Skeletal muscle cell (primary cell): Measurements from ENCODE around the gene GBP3.
"Not testable (repeated sequence)": the region's sequence is repeated elsewhere in the genome, so short reads cannot be mapped to it uniquely, and the experiment has no call there.

Experiments used
- DNase-seq: peaks from one replicate; pipeline ENCODE4 v3.0.0-alpha.2; 2010; ENCODE audit warnings: low read depth
- H3K4me3 ChIP-seq: 2 replicates; pipeline ENCODE4 v1.5.1; 2011; ENCODE audit warnings: low read depth, mild to moderate bottlenecking, control low read depth, low read length, moderate library complexity

Gene GBP3

DNA sequence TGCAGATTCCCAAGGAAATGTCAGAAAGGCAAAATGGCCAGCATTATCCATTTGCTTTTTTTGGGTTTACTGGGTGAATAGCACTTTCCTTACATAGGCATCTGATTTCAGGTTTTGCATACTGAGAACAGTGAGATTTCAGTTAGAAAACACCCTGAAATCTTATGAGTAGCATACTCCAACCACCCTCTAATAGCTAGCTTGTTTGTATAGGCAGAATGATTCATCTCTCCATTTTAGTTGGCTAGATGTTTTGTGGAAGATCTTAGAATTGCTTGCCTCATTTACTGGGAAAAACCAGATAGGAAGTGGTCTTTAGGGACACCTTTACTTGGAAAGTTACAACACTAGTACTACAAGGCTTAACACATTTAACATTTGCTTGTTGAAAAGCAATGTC is 40.6 kb downstream of the GBP3 start:
- H3K4me3 ChIP-seq: no peak overlapping the region
- no peak for DNase-seq

DNA sequence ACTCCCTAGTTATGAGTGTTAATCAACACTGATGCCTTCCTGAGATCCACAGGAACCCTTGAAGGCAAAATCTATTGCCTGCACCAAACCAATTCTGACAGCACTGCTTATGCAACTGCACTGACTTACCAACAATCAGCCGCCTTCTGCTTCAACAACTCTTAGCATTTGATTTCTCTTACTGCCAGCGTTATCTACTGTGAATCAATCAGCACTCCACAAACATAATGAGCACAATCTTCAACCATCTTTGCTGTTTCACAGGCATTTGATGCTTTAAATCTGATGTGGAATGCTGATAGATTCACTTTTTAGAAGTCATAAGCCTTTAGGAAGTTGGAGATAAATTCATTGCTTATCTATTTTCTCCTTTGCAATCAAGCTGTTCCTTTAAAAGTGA is 41.2 kb downstream of the GBP3 start:
- DNase-seq, H3K4me3 ChIP-seq: not testable (repeated sequence)

GRCh38 chr1:88980870-88981269 is 41.8 kb downstream of the GBP3 start:
- no peak overlapping the region for H3K4me3 ChIP-seq

GRCh38 chr1:88979749-88980116 is 42.9 kb downstream of the GBP3 start:
- no peak overlapping the region for H3K4me3 ChIP-seq
- no peak for DNase-seq

More at GRCh38 chr1:88980870-88981269, 41.8 kb downstream of the GBP3 start:
- no peak for DNase-seq

GRCh38 chr1:88979054-88979748 is 43.5 kb downstream of the GBP3 start:
- DNase-seq: no peak
- H3K4me3 ChIP-seq: no peak overlapping the region

DNA sequence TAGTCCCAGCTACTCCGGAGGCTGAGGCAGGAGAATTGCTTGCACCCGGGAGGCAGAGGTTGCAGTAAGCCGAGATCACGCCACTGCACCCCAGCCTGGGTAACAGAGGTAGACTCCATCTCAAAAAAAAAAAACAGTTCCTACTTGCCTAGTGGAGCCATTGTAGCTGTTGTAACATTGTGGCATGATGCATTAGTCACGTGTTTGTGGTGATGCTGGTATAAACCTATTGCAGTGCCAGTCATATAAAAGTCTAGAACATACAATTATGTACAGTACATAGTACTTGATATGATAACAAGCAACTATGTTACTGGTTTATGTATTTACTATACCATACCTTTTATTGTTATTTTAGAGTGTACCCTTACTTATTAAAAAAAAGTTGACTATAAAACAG is 46.4 kb downstream of the GBP3 start:
- no peak overlapping the region for H3K4me3 ChIP-seq
- DNase-seq: no peak

GRCh38 chr1:88974616-88975172 is 48.0 kb downstream of the GBP3 start:
- H3K4me3 ChIP-seq, DNase-seq: not testable (repeated sequence)

DNA sequence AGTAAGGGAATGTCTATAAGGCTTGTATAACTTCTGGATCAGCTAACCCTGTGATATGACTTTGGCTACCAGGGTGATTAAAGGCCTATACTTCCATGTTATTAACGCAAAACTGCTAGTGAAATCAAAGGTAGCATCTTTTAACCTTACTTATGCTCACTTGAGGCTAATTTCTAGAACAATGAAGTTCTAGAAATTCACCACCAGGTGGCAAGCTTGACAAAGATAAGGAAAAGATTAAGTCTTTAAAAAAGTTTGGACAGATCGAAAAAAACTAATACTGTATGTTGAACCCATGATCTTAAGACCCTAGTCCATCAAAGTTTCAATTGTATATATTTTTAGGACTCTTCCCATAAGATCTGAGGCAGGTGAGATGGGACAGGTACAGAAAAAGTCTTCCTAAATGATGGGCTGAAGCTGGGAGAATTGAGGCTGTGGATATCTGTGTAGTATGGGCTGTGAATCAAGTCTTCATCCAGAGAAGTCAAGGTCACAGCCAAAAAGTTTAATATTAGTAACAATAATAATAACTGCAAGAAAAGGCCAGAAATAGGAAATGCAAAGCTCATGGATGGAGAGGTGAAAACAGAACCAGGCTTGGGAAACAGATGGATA is 49.0 kb downstream of the GBP3 start:
- DNase-seq: no peak

DNA sequence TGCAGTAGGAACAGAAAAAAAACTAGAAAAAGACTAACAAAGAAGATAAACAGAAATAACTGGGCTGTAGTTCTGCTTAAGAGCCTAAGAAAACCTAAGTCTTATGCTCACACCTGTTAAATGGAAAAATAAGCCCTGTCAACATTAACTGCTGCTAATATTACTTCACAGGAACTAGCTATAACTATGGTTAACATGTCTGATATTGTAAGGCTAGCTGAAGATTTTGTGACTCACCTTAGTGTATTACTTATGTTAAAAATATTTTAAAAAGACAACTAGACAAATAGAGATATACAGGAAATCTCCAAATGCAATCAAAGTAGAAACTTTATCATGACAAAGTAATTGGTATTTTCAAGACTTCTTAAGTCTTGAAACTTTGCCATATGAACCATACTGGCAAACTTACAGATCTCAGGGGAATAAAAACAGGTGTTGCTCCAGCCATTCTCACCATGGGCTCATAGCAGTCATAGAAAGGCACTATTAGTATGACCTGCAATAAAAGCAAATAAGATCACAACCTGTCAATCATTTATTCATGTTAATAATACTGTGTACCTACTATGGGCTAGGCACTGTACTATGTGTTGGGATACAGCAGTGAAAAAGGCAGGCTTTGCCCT is 60.9 kb downstream of the GBP3 start:
- H3K4me3 ChIP-seq: no peak overlapping the region
- DNase-seq: no peak

More for the DNA sequence above, 49.0 kb downstream of the GBP3 start:
- no peak overlapping the region for H3K4me3 ChIP-seq

DNA sequence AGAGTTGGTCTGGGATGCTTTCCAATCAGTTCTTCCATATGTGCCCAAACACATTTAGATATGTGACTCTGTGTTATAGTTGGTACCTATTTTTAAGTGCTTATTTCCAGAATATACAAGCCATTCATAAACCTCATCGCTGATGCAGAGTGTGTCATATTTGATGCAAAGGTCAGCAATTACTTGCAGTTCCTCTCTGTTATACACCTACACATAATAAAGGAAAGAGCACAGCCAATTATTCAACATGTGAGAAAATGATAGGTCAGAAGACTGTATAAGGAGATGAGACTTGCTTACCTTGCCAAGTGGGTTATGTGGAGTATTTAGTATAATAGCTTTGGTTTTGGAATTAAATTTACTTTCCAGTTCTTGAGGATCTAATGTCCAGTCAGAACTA is 61.6 kb downstream of the GBP3 start:
- no peak for DNase-seq
- H3K4me3 ChIP-seq: no peak overlapping the region
